Activated naive CD4-positive, alpha-beta T cell treated with anti-CD3 and anti-CD28 coated beads, Interleukin-2, amount 10 ng/mL, durations not matched to agents 7 days and 5 days (primary cell): ENCODE data around the gene SLC23A2.
"Not testable (repeated sequence)": the region's sequence is repeated elsewhere in the genome, so short reads cannot be mapped to it uniquely, and the experiment has no call there.

ENCODE experiments used
- CTCF ChIA-PET: fragments of 350-600 bp; sonication (Branson Sonifier 250); formaldehyde crosslinking; loops from one replicate; lab custom pipeline; 2021; ENCODE audit warnings: antibody characterized with exemption; lab: Charles Lee
- DNase-seq: peaks from one replicate; pipeline ENCODE4 v3.0.0-alpha.2; 2020
- H3K27ac Mint-ChIP-seq: one replicate; pipeline ENCODE4 v1.8.0; 2021; ENCODE audit warnings: mild to moderate bottlenecking, moderate library complexity, mixed read lengths
- H3K27me3 Mint-ChIP-seq: one replicate; pipeline ENCODE4 v1.8.0; 2021; ENCODE audit warnings: mild to moderate bottlenecking, mixed read lengths
- H3K36me3 Mint-ChIP-seq: one replicate; pipeline ENCODE4 v1.8.0; 2021; ENCODE audit warnings: mixed read lengths
- H3K4me1 Mint-ChIP-seq: one replicate; pipeline ENCODE4 v1.8.0; 2021; ENCODE audit warnings: mixed read lengths
- H3K4me3 Mint-ChIP-seq: one replicate; pipeline ENCODE4 v1.8.0; 2021; ENCODE audit warnings: mild to moderate bottlenecking, moderate library complexity, mixed read lengths
- H3K9me3 Mint-ChIP-seq: one replicate; pipeline ENCODE4 v1.8.0; 2021; ENCODE audit warnings: mixed read lengths

SLC23A2 gene

GRCh38 chr20:4853004-4853403 is 148.3 kb downstream of the SLC23A2 start:
- peaks cover 23% of the 10 kb centered on the region for H3K36me3 Mint-ChIP-seq
- DNase-seq: no peak
- no peaks in the 10 kb centered on the region for H3K4me1 Mint-ChIP-seq
- no peak overlapping the region for H3K27ac Mint-ChIP-seq
- H3K4me3 Mint-ChIP-seq: no peak overlapping the region
- H3K27me3 Mint-ChIP-seq: no peaks in the 10 kb centered on the region
- CTCF ChIA-PET: no interaction called here
- no peaks in the 10 kb centered on the region for H3K9me3 Mint-ChIP-seq

GRCh38 chr20:4850960-4851359 is 150.3 kb downstream of the SLC23A2 start:
- H3K27me3 Mint-ChIP-seq: no peaks in the 10 kb centered on the region
- no peaks in the 10 kb centered on the region for H3K4me1 Mint-ChIP-seq
- H3K4me3 Mint-ChIP-seq: no peak overlapping the region
- H3K27ac Mint-ChIP-seq: no peak overlapping the region
- CTCF ChIA-PET: no interaction called here
- H3K36me3 Mint-ChIP-seq: peaks cover 12% of the 10 kb centered on the region
- no peak for DNase-seq
- H3K9me3 Mint-ChIP-seq: no peaks in the 10 kb centered on the region

GRCh38 chr20:4848829-4849228 is 152.5 kb downstream of the SLC23A2 start:
- CTCF ChIA-PET, H3K36me3 Mint-ChIP-seq, H3K4me3 Mint-ChIP-seq, H3K4me1 Mint-ChIP-seq, DNase-seq, H3K27me3 Mint-ChIP-seq, H3K27ac Mint-ChIP-seq, H3K9me3 Mint-ChIP-seq: not testable (repeated sequence)

- Mint-ChIP-seq H3K4me1 (peaks cover 4% of the 10 kb centered on the region), H3K27ac (no peak overlapping the region), H3K4me3 (no peak overlapping the region), H3K36me3 (no peaks in the 10 kb centered on the region), H3K9me3 (peaks cover 3% of the 10 kb centered on the region), H3K27me3 (no peaks in the 10 kb centered on the region)
- CTCF ChIA-PET: no interaction called here
- no peak for DNase-seq
Measured at GRCh38 chr20:4848041-4848440, 153.3 kb downstream of the SLC23A2 start.

GRCh38 chr20:4846821-4847220 is 154.5 kb downstream of the SLC23A2 start:
- Mint-ChIP-seq H3K4me1 (peaks cover 4% of the 10 kb centered on the region), H3K9me3 (peaks cover 3% of the 10 kb centered on the region), H3K36me3 (no peaks in the 10 kb centered on the region), H3K27ac (no peak overlapping the region), H3K4me3 (no peak overlapping the region), H3K27me3 (no peaks in the 10 kb centered on the region)
- DNase-seq: no peak
- CTCF ChIA-PET: interaction anchor here (1.0 to 1.3 kb wide), 2 partner anchors 78 to 87 kb away, joined by 3 read pairs; no protein-coding TSS in a partner anchor

GRCh38 chr20:4844751-4845465 is 156.4 kb downstream of the SLC23A2 start:
- CTCF ChIA-PET: no interaction called here
- peaks cover 4% of the 10 kb centered on the region for H3K27me3 Mint-ChIP-seq
- H3K4me1 Mint-ChIP-seq: peaks cover 4% of the 10 kb centered on the region
- peak overlapping the region; percentile 8 for H3K4me3 Mint-ChIP-seq
- no peak for DNase-seq
- H3K36me3 Mint-ChIP-seq: no peaks in the 10 kb centered on the region
- H3K9me3 Mint-ChIP-seq: peaks cover 3% of the 10 kb centered on the region
- peak overlapping the region; percentile 38 for H3K27ac Mint-ChIP-seq

- no peak for DNase-seq
- H3K36me3 Mint-ChIP-seq: no peaks in the 10 kb centered on the region
- peaks cover 10% of the 10 kb centered on the region for H3K27me3 Mint-ChIP-seq
- peak overlapping the region; percentile 38 for H3K27ac Mint-ChIP-seq
- H3K4me3 Mint-ChIP-seq: peak overlapping the region; percentile 8
- peaks cover 4% of the 10 kb centered on the region for H3K4me1 Mint-ChIP-seq
- CTCF ChIA-PET: no interaction called here
- H3K9me3 Mint-ChIP-seq: peaks cover 3% of the 10 kb centered on the region
Measured at GRCh38 chr20:4844325-4844724, 157.0 kb downstream of the SLC23A2 start.

GRCh38 chr20:4840801-4841200 is 160.5 kb downstream of the SLC23A2 start:
- H3K9me3 Mint-ChIP-seq: peaks cover 3% of the 10 kb centered on the region
- no peak for DNase-seq
- peaks cover 4% of the 10 kb centered on the region for H3K4me1 Mint-ChIP-seq
- peaks cover 35% of the 10 kb centered on the region for H3K27me3 Mint-ChIP-seq
- CTCF ChIA-PET: interaction anchor here (0.6 kb wide), 1 partner anchor 100 kb away, joined by 3 read pairs; no protein-coding TSS in a partner anchor
- H3K27ac Mint-ChIP-seq: no peak overlapping the region
- H3K36me3 Mint-ChIP-seq: no peaks in the 10 kb centered on the region
- H3K4me3 Mint-ChIP-seq: no peak overlapping the region

- no peak for DNase-seq
- Mint-ChIP-seq H3K27ac (no peak overlapping the region), H3K4me3 (no peak overlapping the region), H3K36me3 (no peaks in the 10 kb centered on the region), H3K4me1 (no peaks in the 10 kb centered on the region), H3K27me3 (peaks cover 50% of the 10 kb centered on the region), H3K9me3 (no peaks in the 10 kb centered on the region)
- CTCF ChIA-PET: no interaction called here
Measured at GRCh38 chr20:4838526-4838925, 162.8 kb downstream of the SLC23A2 start.

GRCh38 chr20:4837760-4838159 is 163.6 kb downstream of the SLC23A2 start:
- Mint-ChIP-seq H3K9me3 (no peaks in the 10 kb centered on the region), H3K4me1 (no peaks in the 10 kb centered on the region), H3K27ac (no peak overlapping the region), H3K36me3 (no peaks in the 10 kb centered on the region), H3K27me3 (peaks cover 50% of the 10 kb centered on the region), H3K4me3 (no peak overlapping the region)
- DNase-seq: no peak
- CTCF ChIA-PET: interaction anchor here (1.1 kb wide), 1 partner anchor 23 kb away, joined by 3 read pairs; no protein-coding TSS in a partner anchor

- H3K36me3 Mint-ChIP-seq: no peaks in the 10 kb centered on the region
- no peaks in the 10 kb centered on the region for H3K4me1 Mint-ChIP-seq
- H3K4me3 Mint-ChIP-seq: no peak overlapping the region
- DNase-seq: no peak
- no peaks in the 10 kb centered on the region for H3K9me3 Mint-ChIP-seq
- H3K27me3 Mint-ChIP-seq: peaks cover 50% of the 10 kb centered on the region
- CTCF ChIA-PET: interaction anchor here (1.1 kb wide), 1 partner anchor 23 kb away, joined by 3 read pairs; no protein-coding TSS in a partner anchor
- H3K27ac Mint-ChIP-seq: no peak overlapping the region
Measured at GRCh38 chr20:4836935-4837334, 164.4 kb downstream of the SLC23A2 start.

GRCh38 chr20:4836473-4836872 is 164.8 kb downstream of the SLC23A2 start:
- no peaks in the 10 kb centered on the region for H3K36me3 Mint-ChIP-seq
- no peaks in the 10 kb centered on the region for H3K9me3 Mint-ChIP-seq
- CTCF ChIA-PET: interaction anchor here (1.1 kb wide), 1 partner anchor 22 kb away, joined by 3 read pairs; no protein-coding TSS in a partner anchor
- H3K27ac Mint-ChIP-seq: no peak overlapping the region
- peaks cover 53% of the 10 kb centered on the region for H3K27me3 Mint-ChIP-seq
- H3K4me3 Mint-ChIP-seq: no peak overlapping the region
- H3K4me1 Mint-ChIP-seq: no peaks in the 10 kb centered on the region
- no peak for DNase-seq

- peaks cover 51% of the 10 kb centered on the region for H3K27me3 Mint-ChIP-seq
- no peaks in the 10 kb centered on the region for H3K4me1 Mint-ChIP-seq
- DNase-seq: no peak
- H3K4me3 Mint-ChIP-seq: no peak overlapping the region
- no peak overlapping the region for H3K27ac Mint-ChIP-seq
- CTCF ChIA-PET: no interaction called here
- no peaks in the 10 kb centered on the region for H3K36me3 Mint-ChIP-seq
- H3K9me3 Mint-ChIP-seq: no peaks in the 10 kb centered on the region
Measured at GRCh38 chr20:4835244-4836177, 165.8 kb downstream of the SLC23A2 start.

- Mint-ChIP-seq H3K27me3 (peaks cover 47% of the 10 kb centered on the region), H3K9me3 (no peaks in the 10 kb centered on the region), H3K27ac (no peak overlapping the region), H3K36me3 (no peaks in the 10 kb centered on the region), H3K4me1 (no peaks in the 10 kb centered on the region), H3K4me3 (no peak overlapping the region)
- no peak for DNase-seq
- CTCF ChIA-PET: interaction anchor here (1.0 to 1.3 kb wide), 2 partner anchors 71 to 122 kb away, joined by 3 read pairs; no protein-coding TSS in a partner anchor
Measured at GRCh38 chr20:4833074-4833728, 168.1 kb downstream of the SLC23A2 start.
